Measurements from ENCODE around the gene DNAH11. TPM values are rescaled to one million over a fixed set of nuclear protein-coding genes. Genes with fewer than 3 reads are reported as not detected.

The DNAH11 gene
- total RNA-seq, 6 donors from 2014 or later: 4.2 to 45.5 (median 12.0) TPM

- peak; percentile 85 to 91 for DNase-seq
- TF ChIP-seq POLR2AphosphoS5 (IDR thresholded peaks at IDR 0.05) (no peak), CTCF (IDR thresholded peaks at IDR 0.05) (no peak), POLR2A (IDR thresholded peaks at IDR 0.05) (peak in 1 of 4 donors; percentile 22), EP300 (IDR thresholded peaks at IDR 0.05) (no peak)
- peak; percentile 37 to 70 for ATAC-seq (ENCODE audit: low FRiP score in 2 of 2)
- Histone ChIP-seq H3K4me3 (peak overlapping the region; percentile 32 to 66 (median 62)), H3K27ac (peak overlapping the region; percentile 74 to 83 (median 77)), H3K27me3 (no peaks in the 10 kb centered on the region), H3K9me3 (no peaks in the 10 kb centered on the region), H3K36me3 (no peaks in the 10 kb centered on the region), H3K4me1 (peaks cover 12 to 54% (median 27%) of the 10 kb centered on the region in 4 donors)
- 1 to 2% methylated on average over 34 of the region's 34 CpGs for WGBS, 2 donors
Observed at GRCh38 chr7:21944616-21945453, 402.0 kb downstream of the DNAH11 start.

GRCh38 chr7:21945454-21946221, 402.8 kb downstream of the DNAH11 start, which contains the start of gene CDCA7L:
Gene CDCA7L, minus strand, starts transcription at chr7:21945899. Its CDS starts 95 bp downstream, at chr7:21945804.
- H3K4me1 ChIP-seq: peaks cover 11 to 46% (median 23%) of the 10 kb centered on the region in 4 donors
- peak within 1 kb of the TSS; percentile 32 to 66 (median 62) for H3K4me3 ChIP-seq

DNA sequence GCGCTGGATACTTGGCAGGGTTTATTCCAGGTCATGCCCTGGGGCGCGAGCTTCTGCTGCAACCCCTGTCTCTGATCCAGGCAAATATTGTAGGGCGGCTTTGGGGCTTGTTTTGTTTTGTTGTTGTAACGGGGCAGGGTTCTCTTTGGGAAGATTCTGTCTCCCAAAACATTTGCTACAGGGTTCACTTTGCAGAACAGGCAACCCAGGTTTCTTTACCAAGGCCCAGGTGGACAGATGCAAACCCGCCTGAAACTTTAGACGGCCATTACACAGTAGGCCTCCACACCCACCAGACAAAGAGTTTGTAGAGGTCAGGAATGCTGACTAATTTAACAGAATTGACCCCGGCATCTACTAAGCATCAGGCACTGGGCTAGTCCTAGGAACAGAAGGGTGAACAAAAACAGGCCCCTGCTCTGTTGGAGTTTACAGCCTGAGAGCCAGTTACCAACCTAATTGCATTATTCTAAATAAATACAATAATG, 403.4 kb downstream of the DNAH11 start:
- Histone ChIP-seq H3K27ac (peak overlapping the region; percentile 74 to 83 (median 77)), H3K36me3 (no peaks in the 10 kb centered on the region), H3K4me3 (peak overlapping the region in 3 of 4 donors; percentile 61 to 66 (median 63)), H3K9me3 (no peaks in the 10 kb centered on the region), H3K4me1 (peaks cover 11 to 41% (median 21%) of the 10 kb centered on the region in 4 donors), H3K27me3 (no peaks in the 10 kb centered on the region)
- no peak for ATAC-seq (ENCODE audit: low FRiP score in 2 of 2)
- no peak for TF ChIP-seq POLR2AphosphoS5 (IDR thresholded peaks at IDR 0.05)
- no peak for TF ChIP-seq POLR2A (IDR thresholded peaks at IDR 0.05)
- TF ChIP-seq CTCF (IDR thresholded peaks at IDR 0.05): no peak
- TF ChIP-seq EP300 (IDR thresholded peaks at IDR 0.05): no peak
- DNase-seq: peak in 1 of 2 donors; percentile 81
- WGBS, 2 donors: 28 to 48% methylated on average over 4 to 8 of the region's 8 CpGs

More at GRCh38 chr7:21945454-21946221, 402.8 kb downstream of the DNAH11 start, which contains the start of gene CDCA7L:
- H3K36me3 ChIP-seq: no peaks in the 10 kb centered on the region
- H3K27ac ChIP-seq: peak within 1 kb of the TSS; percentile 74 to 83 (median 77)
- 0% methylated on average over 10 to 42 of the region's 83 CpGs for WGBS, 2 donors
- TF ChIP-seq CTCF (IDR thresholded peaks at IDR 0.05) (no peak), POLR2A (IDR thresholded peaks at IDR 0.05) (peak in 3 of 4 donors; percentile 33 to 87 (median 78)), POLR2AphosphoS5 (IDR thresholded peaks at IDR 0.05) (peak in 1 of 2 donors; percentile 61)
- DNase-seq: peak; percentile 78 to 93
- H3K27me3 ChIP-seq: no peaks in the 10 kb centered on the region
- peak; percentile 93 to 96 for ATAC-seq (ENCODE audit: low FRiP score in 2 of 2)
- H3K9me3 ChIP-seq: no peaks in the 10 kb centered on the region

- H3K27ac ChIP-seq: no peak overlapping the region
- no peak for TF ChIP-seq POLR2A (IDR thresholded peaks at IDR 0.05)
- no peak for TF ChIP-seq CTCF (IDR thresholded peaks at IDR 0.05)
- no peak for TF ChIP-seq EP300 (IDR thresholded peaks at IDR 0.05)
- no peak for TF ChIP-seq POLR2AphosphoS5 (IDR thresholded peaks at IDR 0.05)
- H3K4me1 ChIP-seq: peaks cover 7 to 34% (median 17%) of the 10 kb centered on the region in 4 donors
- WGBS, 2 donors: 41 to 53% methylated on average over 3 of the region's 3 CpGs
- no peak overlapping the region for H3K4me3 ChIP-seq
- no peak for ATAC-seq (ENCODE audit: low FRiP score in 2 of 2)
- DNase-seq: no peak
- H3K27me3 ChIP-seq: no peaks in the 10 kb centered on the region
- no peaks in the 10 kb centered on the region for H3K9me3 ChIP-seq
- no peaks in the 10 kb centered on the region for H3K36me3 ChIP-seq
Observed at GRCh38 chr7:21947056-21947455, 404.2 kb downstream of the DNAH11 start.

Measured in upper lobe of left lung (tissue), 6 donors.